Mammary epithelial cell (primary cell): ENCODE data around the gene AP4E1.

ENCODE experiments used
- EZH2 ChIP-seq: IDR thresholded peaks from 2 replicates; pipeline ENCODE4 v1.6.1; 2012; ENCODE audit warnings: low read length, inconsistent platforms, borderline replicate concordance
- TF ChIP-seq, protein P1 (sequence below), 2 donors: IDR thresholded peaks in 1 of 2; conservative IDR thresholded peaks in 1 of 2; 2 replicates each; pipeline ENCODE4 v1.5.1; 2011 to 2012; ENCODE audit warnings: inconsistent platforms in 2 of 2, low read length in 2 of 2, mild to moderate bottlenecking in 2 of 2, control low read depth in 1 of 2, low read depth in 1 of 2; ENCODE audit not compliant: insufficient read depth in 1 of 2; ENCODE audit errors: extremely low read depth in 1 of 2

GRCh38 chr15:50968353-50968752 is 59.9 kb downstream of the AP4E1 start:
- TF ChIP-seq, protein P1, sequence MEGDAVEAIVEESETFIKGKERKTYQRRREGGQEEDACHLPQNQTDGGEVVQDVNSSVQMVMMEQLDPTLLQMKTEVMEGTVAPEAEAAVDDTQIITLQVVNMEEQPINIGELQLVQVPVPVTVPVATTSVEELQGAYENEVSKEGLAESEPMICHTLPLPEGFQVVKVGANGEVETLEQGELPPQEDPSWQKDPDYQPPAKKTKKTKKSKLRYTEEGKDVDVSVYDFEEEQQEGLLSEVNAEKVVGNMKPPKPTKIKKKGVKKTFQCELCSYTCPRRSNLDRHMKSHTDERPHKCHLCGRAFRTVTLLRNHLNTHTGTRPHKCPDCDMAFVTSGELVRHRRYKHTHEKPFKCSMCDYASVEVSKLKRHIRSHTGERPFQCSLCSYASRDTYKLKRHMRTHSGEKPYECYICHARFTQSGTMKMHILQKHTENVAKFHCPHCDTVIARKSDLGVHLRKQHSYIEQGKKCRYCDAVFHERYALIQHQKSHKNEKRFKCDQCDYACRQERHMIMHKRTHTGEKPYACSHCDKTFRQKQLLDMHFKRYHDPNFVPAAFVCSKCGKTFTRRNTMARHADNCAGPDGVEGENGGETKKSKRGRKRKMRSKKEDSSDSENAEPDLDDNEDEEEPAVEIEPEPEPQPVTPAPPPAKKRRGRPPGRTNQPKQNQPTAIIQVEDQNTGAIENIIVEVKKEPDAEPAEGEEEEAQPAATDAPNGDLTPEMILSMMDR (conservative IDR thresholded peaks at IDR 0.05 in 1 of 2, IDR thresholded peaks at IDR 0.05 in 1 of 2; ENCODE audit: extremely low read depth in 1 of 2, insufficient read depth in 1 of 2, low read depth in 1 of 2, low read length in 2 of 2), result no peak
- no peak for TF ChIP-seq EZH2
